MM.1S (cell line): ENCODE data around the gene ZNF335.

ENCODE experiments used
- EZH2 ChIP-seq: fragments of 300-600 bp; sonication (generic); optimal IDR thresholded peaks from 2 replicates; pipeline ENCODE3; 2017; ENCODE audit warnings: low read depth, mild to moderate bottlenecking, antibody characterized with exemption, low read length, mixed read lengths
- TF ChIP-seq, protein P1 (sequence below): fragments of 300-600 bp; sonication (generic); IDR thresholded peaks from 2 replicates; pipeline ENCODE4 v1.5.1; 2016; ENCODE audit warnings: antibody characterized with exemption, low read length, mixed read lengths

DNA sequence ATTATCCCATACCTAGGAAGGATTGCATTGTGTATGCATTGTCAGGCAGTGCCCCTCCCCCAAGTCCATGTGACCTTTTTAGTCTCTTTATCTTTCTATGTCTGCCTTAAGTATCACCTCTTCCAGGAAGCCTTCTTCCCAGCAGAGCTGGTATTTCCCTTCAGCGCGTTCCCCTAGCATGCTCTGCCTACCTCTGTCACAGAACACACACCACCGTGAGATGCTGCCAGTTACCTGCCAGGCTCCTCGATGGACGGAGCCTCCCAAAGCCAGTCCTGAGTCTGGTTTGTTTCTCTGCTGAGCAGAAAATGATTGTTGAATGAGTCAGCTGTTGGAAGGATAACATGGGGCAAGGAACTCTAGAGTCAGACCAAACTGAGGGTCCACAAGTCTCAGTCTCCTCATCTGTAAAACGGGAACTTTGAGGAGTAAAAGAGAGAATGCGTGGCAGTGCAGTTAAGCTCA is 11.3 kb upstream of the ZNF335 start:
- TF ChIP-seq, protein P1, sequence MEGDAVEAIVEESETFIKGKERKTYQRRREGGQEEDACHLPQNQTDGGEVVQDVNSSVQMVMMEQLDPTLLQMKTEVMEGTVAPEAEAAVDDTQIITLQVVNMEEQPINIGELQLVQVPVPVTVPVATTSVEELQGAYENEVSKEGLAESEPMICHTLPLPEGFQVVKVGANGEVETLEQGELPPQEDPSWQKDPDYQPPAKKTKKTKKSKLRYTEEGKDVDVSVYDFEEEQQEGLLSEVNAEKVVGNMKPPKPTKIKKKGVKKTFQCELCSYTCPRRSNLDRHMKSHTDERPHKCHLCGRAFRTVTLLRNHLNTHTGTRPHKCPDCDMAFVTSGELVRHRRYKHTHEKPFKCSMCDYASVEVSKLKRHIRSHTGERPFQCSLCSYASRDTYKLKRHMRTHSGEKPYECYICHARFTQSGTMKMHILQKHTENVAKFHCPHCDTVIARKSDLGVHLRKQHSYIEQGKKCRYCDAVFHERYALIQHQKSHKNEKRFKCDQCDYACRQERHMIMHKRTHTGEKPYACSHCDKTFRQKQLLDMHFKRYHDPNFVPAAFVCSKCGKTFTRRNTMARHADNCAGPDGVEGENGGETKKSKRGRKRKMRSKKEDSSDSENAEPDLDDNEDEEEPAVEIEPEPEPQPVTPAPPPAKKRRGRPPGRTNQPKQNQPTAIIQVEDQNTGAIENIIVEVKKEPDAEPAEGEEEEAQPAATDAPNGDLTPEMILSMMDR = no peak
- no peak for TF ChIP-seq EZH2
